GM18868 (cell line): Measurements from ENCODE around the gene AP1S3.
"Not testable (repeated sequence)": the region's sequence is repeated elsewhere in the genome, so short reads cannot be mapped to it uniquely, and the experiment has no call there.

ENCODE experiments used
- ATAC-seq: cut with Tn5 transposase; IDR thresholded peaks from one replicate; pipeline ENCODE4 v1.9.1; 2021; ENCODE audit warnings: mild to moderate bottlenecking, moderate library complexity; ENCODE audit not compliant: unreplicated experiment

The AP1S3 gene

DNA sequence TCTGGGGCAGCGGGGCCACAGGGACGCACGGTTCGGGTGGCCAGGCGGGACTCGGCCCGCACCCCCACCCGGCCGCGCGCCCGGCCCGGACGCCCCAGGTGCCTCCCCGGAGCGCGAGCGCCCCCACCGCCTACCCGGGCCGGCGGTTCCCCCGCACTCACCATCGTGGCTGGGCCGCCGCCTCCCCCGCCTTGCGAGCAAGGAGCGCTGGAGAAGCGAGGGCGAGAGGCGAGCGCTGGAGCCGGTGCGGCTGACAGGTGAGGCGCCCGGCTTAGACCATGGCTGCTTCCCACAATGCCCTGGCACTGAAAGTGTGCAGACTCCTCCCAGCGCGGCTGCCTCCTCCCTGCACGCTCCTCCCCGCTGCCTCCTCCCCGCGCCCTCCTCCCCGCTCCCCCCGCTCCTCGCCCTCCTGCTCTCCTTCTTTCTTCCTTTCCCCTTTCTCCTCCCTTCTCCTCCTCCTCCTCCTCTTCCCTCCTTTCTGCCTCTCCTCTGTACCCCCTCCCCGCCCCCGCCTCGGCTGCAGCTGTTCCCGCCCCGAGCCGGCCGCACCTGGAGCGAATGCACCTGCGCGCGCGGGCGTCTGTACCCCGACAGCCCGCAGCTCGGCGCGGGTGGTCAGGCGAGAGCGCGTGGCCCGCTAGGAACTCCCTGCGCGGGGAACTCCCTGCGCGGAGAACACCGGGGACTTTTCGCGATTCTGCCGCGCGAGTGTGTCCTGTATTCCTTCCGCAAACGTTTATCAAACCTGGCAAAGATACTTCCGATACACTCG lies at the start of gene AP1S3:
Gene AP1S3, minus strand, starts transcription at position 296 of the 775 bp plus-strand sequence. Its CDS starts 132 bp downstream, at position 164.
- peak; percentile 75 for ATAC-seq

DNA sequence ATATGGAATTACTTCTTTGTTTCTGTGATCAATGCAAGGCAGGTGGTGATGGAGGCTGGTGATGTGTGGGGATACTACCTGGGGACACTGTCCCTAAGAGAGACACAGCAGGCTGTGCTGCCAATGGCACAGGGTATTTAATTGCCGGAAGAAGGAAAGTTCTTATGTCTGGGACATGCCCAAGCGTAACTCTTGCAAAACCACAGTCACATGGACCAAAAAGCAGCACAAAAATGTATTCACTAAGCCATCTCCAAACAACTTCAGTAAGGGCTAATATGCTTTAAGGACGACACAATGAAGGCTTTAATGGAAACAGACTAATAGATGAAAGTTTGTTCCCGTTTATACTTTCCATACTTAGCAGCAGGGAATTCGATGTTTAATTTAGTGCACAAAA lies 49.7 kb upstream of the AP1S3 start:
- ATAC-seq, result no peak

DNA sequence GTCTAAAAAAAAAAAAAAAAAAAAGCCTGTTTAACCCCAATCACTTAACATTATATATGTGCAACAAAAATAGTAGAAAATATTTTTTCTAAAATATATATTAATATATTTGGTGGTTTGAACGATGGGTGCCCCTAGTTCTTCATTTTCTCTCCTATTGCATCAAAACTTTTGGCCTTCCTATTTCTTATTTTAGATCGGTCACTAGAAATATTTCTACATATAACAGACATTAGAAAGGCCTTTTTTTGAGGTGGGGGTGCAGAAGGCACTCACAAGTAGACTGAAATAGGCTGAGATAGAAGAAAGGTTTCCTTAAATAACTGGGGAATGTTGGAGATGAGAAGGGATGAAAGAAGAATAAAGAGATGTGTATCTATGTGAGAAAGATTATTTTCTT lies 49.3 kb upstream of the AP1S3 start:
- no peak for ATAC-seq

DNA sequence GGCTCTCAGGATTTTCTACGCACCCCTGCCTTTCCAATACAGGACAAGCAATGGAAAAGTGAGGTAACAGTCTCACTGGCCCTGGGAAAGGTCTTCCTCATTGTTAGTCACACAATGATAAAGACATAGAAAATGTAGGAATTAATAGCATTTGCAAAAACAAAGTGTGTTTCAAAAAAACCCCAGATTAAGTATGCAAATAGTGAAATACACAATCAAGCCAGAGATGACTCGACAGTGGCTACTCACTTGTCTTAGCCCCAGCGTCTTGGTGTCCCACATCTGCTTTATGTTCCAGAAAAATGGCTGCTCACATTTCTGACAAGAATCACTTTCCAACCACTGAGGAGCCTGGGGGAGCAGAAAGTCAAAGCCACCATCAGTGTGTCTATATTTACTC lies 47.0 kb upstream of the AP1S3 start:
- ATAC-seq, result peak; percentile 84

DNA sequence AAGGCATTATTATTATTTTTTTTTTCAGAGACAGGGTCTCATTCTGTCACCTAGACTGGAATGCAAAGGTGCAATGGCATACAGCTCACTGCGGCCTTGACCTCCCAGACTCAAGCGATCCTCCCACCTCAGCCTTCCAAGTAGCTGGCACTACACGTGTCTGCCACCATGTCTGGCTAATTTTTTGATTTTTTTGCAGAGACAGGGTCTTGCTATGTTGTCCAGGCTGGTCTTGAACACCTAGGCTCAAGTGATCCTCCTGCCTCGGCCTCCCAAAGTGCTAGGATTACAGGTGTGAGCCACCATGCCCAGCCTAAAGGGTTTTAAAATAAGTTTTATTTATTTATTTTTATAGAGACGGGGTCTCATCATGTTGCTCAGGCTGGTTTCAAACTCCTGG lies 45.3 kb upstream of the AP1S3 start:
- no peak for ATAC-seq

DNA sequence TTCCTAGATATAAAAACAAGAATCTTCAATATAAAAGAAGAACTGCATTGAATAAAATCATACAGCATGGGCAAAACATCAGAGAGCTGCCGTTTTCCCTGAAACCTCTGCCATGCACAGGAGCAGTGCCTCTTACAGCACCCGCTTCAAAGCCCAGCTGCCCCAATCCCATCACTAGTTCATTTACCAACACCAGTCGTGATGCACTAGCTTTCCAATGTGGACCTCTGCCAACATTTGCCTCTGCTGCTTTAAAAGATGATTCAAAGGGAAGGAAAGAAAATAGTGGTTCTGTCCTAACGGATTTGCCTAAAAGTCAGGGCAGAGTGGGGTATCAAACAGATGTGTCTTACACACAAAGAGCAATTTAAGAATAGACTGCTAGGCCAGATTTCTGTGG lies 43.4 kb upstream of the AP1S3 start:
- ATAC-seq, result no peak

DNA sequence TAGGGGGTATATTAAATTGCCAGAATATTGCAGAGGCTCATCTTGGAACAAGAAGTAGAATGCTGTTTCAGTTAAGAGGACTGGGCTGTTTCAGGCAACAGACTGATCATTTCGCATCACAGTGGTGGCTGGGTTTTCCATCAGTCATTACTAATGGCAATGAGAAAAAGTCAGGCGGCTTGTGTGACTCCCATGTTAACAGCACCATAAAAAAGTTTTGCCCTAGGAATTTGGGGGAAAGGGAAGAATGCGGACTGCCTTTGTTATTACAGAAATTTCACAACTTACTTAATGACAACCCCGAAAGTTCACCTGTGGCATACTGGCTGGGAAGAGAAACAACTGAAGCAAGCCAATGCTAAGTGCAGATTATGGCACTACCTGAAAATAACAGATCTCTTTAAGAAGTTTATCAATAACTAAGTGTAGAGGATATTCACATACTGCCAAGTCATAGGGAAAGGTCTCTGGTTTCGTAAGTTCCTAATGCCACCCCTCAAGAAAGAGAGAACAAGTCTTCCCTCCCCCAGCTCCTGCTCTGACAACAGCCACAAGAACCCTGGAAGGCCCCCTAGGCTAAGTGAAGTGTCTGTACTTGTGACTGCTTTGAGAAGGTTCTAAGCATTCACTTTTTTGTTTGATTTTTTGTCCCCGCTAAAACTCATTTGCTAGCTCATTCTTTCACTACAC lies 40.5 kb upstream of the AP1S3 start:
- ATAC-seq, result no peak

DNA sequence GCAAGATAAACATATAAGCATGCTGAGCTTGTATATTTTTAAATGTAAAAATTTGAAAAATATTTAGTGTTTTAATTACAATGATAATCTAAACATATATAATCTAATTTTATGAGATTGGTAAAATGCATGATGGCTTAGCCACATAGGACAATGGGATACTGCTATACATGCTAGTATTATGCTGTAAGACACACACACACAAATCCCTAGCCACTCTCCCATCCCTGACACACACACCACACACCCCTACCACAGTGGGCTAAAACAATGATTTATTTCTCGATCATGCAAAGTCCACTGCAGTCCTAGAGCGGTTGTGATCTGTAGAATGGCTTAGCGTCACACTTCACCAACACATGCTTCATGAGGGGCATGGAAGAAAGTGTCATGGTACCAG lies 36.3 kb upstream of the AP1S3 start:
- ATAC-seq, result no peak

DNA sequence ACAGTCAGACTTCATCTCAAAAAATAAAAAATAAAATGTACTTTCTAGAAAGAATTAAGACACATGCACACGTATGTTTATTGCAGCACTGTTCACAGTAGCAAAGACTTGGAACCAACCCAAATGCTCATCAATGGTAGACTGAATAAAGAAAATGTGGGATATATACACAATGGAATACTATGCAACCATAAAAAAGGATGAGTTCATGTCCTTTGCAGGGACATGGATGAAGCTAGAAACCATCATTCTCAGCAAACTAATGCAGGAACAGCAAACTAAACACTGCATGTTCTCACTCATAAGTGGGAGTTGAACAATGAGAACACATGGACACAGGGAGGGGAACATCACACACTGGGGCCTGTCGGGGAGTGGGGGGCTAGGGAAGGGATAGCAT lies 35.4 kb upstream of the AP1S3 start:
- not testable (repeated sequence) for ATAC-seq

DNA sequence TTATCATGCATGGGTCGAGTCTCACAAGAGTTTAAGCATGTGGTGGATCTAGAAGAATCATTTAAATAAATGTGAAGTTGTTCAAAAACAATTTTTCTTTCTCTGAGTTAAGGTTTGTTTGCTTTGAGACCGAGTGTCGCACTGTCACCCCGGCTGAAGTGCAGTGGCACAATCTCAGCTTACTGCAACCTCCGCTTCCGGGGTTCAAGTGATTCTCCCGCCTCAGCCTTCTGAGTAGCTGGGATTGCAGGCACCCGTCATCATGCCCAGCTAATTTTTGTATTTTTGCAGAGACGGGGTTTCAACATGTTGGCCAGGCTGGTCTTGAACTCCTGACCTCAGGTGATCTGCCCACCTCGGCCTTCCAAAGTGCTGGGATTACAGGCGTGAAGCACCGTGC lies 34.3 kb upstream of the AP1S3 start:
- not testable (repeated sequence) for ATAC-seq

DNA sequence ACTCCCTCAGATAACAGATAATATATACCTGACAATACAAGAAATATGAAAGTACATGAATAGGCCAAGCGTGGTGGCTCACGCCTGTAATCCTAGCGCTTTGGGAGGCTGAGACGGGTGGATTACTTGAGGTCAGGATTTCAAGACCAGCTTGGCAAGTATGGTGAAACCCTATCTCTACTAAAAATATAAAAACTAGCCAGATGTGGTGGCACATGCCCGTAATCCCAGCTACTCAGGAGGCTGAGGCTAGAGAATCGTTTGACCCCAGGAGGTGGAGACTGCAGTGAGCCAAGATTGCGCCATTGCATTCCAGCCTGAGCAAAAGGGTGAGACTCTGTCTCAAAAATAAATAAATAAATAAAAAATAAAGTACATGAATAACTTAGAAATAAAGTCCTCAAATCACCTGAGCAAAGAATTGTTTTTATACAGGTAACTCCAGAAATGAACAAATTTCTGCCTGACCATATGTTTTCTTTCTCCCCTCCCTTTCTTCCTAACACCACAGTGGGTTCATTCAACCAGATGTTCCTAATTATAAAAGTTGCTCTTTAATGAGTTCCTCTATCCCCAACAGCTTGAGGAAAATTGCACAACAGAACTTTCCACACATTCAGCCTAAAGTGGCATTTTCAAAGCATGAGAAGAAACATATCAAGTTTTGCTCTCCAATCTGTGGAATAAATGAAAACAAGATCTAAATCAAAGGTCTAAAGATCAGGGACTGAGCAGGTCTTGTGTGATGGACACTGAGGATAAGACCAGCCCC lies 33.6 kb upstream of the AP1S3 start:
- no peak for ATAC-seq

DNA sequence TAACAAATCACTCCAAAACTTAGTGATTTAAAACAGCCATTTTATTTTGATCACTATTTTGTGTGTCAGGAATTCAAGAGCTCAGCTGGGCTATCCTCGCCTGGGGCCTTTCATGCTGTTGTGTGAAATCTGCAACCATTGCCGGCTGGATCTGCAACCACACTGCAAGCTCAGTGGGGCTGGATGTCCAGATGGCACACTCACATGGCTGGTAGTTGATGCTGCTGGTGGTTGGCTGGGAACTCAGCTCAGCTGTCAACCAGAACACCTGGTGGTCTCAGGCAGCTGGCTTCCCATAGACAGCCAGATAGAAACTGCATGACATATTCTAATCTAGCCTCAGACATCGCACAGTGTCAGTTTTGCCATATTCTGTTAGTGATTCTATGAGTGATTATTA lies 30.6 kb upstream of the AP1S3 start:
- ATAC-seq, result no peak

DNA sequence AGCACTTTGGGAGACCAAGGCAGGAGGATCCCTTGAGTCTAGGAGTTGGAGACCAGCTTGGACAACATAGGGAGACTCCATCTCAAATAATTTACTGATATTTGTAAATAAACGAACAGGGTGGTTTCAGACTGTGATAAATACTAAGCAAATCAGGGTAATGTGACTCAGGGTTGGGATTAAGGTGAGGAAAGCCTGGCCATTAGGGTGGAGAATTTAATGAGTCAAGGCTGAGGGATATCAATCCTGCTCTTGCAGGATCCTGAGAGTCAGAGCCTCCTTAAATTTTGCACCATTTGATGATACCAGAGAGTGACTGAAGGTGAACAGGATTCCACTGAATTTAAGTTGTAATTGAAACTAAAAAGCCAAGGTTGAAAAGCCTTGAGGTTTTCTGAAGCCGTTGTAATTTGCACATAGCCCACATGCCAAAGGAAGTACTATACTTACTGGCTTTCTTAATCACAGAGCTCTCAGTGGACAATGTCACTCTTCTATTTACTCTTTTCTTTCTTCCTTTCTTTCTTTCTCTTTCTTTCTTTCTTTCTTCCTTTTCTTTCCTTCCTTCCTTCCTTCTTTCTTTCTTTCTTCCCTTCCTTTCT lies 28.6 kb upstream of the AP1S3 start:
- no peak for ATAC-seq

DNA sequence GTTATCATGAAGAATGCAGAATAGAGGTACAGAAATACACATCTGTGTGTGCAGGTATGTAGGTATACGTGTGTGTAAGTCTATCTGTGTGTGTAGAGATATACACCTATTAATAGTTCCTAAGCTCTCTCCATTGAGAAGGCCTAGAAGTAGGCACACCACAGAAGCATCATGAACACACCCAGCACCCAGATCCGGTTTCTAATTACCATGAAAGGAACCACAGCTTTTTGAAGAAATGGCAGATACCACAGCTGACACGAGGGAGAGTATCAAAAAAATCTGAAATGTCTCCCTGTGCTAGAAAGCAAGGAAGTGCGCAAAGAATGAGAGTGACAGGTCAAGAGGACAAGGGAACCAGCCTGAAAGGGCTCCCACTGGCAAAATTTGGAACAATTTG lies 27.7 kb upstream of the AP1S3 start:
- no peak for ATAC-seq

DNA sequence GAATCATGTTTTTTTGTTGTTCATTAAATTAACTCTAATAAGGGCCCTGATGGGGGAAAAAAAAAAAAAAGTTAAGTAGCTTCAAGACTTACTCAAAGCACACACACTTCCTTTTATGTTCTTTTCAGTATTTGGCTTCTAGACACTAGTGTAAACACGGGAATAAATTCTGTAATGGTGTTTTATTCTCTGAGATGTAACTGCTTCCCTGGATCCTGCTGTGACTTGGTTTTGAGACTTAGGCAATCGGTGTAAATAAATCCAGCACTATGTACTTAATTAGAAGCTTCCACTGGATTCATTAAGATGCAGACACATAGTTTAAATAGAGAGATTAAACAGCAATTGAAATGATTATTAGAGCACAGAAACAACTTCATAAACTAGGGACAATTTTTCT lies 26.1 kb upstream of the AP1S3 start:
- ATAC-seq, result no peak

DNA sequence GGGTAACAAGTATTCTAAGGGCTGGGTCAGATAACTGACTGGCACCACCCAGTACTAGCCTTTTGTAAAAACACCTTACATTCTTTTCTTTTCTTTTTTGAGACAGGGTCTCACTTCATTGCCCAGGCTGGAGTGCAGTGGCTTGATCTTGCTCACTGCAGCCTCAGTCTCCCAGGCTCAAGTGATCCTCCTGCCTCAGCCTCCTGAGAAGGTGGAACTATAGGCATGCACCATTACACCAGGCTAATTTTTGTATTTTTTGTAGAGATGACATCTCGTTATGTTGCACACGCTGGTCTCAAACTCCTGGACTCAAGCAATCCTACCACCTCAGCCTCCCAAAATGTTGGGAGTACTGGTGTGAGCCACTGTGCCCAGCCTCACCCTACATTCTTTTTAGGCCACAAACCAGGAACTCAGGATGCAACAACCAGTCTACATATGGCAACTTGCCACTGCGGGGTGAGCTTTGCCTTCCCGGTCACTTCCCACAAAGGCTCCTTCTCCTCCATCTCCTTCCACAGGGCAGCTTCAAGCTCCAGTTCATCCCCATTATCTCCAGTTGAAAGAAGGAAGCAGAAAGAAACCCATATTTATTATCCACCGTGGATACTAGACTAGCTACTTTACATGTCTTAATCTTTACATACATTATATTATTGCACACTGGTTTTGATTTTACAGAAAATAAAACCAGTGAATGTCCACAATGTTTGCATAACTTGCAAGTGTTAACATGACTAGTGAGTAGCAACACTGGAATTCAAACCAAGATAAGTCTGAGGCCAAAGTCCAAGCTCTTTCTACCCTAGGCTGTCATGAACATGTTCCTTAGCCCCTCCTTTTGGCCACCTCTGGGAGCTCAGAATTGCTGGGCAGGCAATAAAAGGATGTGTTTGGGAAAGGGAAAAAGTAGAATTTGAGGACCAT lies 23.7 kb upstream of the AP1S3 start:
- no peak for ATAC-seq

DNA sequence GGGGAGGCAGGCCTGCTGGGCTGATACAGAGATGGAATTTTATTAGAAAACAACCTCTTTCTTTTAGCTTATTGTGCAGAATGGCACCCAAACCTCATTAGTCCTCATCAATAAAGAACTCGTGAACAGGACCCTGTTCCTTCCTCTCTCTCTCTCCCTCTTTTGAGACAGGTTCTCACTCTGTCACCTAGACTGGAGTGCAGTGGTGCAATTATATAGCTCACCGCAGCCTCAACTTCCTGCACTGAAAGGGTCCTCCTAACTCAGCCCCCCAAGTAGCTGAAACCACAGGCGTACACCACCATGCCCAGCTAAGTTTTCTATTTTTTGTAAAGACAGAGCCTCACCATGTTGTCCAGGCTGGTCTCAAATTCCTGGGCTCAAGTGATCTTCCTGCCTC lies 21.7 kb upstream of the AP1S3 start:
- ATAC-seq, result no peak

DNA sequence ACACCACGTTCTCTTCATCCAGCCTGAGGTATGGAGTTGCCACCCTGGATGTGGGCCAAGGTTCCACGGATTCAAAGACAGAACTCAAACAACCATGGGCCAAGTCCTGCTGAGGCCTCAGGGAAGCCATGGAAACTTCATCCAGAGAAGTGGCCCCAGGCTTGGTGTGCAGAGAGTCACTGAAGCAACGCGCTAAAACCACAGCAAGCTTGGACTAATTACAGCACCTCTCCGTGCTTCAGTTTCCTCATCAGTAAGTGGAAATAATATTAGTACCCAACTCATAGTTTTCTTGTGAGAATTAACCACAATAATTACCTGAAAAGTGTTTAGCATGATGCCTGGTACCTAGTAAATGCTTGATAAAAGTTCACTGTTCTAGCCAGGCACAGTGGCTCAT lies 19.2 kb upstream of the AP1S3 start:
- no peak for ATAC-seq

DNA sequence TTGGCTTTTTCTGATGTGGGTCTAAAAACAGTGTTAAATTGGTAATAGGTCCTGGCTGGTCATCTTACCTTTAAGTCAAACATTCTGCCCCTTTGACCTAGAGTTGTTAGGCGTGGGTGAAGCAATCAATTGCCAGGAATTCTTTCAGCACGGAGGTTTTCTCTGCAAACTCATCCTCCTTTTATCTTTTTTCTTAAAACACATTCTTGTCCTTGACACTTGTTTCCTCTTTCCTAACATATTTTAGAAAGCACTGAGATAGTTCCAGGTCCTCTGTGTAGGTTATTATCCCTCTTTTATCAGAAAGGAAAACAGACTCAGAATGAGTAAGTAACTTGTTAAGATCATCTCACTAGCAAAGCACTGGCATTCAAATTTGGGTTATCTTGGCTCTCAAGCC lies 18.6 kb upstream of the AP1S3 start:
- ATAC-seq, result no peak

DNA sequence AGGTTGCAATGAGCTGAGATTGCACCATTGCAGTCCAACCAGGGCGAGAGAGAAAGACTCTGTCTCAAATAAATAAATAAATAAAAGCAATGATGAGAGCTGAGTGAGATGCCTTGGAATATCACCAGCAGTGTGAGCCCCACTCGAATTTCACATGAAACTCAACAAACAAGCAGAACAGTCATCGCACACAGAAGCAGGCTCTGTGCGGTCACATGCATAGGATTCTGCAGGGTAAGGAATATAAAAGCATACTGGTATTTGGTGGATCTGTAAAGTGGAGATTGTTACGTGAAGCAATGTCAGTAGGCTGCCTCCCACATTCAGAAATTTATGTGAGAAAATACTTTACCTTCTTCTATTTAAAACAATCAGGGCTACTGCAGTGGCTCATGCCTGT lies 18.0 kb upstream of the AP1S3 start:
- ATAC-seq, result no peak
